ENCODE measurements around the gene CSTPP1. TPM values are rescaled to one million over a fixed set of nuclear protein-coding genes. Genes with fewer than 3 reads are reported as not detected.
"Not testable (repeated sequence)": the region's sequence is repeated elsewhere in the genome, so short reads cannot be mapped to it uniquely, and the experiment has no call there.

The CSTPP1 gene
- total RNA-seq, 1 experiment from 2014 or later: 88.3 TPM

- Histone ChIP-seq H3K9me3 (ENCODE audit: insufficient read depth, low read depth) (no peaks in the 10 kb centered on the region), H3K27me3 (ENCODE audit: insufficient read depth, low read depth) (no peaks in the 10 kb centered on the region), H2AFZ (no peak overlapping the region), H3K27ac (no peak overlapping the region), H4K20me1 (ENCODE audit: insufficient read depth) (0 out of 2 replicates have a peak, but pooled peaks cover 3% of the 10 kb centered on the region), H3F3A (ENCODE audit: insufficient read depth, low read depth) (no peaks in the 10 kb centered on the region), H3K79me2 (ENCODE audit: low read depth) (no peaks in the 10 kb centered on the region), H3K9me2 (ENCODE audit: insufficient read depth) (no peaks in the 10 kb centered on the region), H3K4me2 (no peak overlapping the region), H3K36me3 (ENCODE audit: low read depth) (0 out of 2 replicates have a peak, but pooled peaks cover 8% of the 10 kb centered on the region), H3K4me3 (no peak overlapping the region), H3K4me1 (replicated peaks; ENCODE audit: insufficient read depth) (0 out of 2 replicates have a peak, but pooled peaks cover 2% of the 10 kb centered on the region)
- no TSS peak for BruUV-seq (replicated peaks)
- no peak for DNase-seq
- CTCF ChIA-PET: no interaction called here
- POLR2A ChIA-PET (ENCODE audit: unreplicated experiment): no interaction called here
- no peak for TF ChIP-seq EZH2 (IDR thresholded peaks at IDR 0.05; ENCODE audit: low read depth)
- TF ChIP-seq, protein P1, sequence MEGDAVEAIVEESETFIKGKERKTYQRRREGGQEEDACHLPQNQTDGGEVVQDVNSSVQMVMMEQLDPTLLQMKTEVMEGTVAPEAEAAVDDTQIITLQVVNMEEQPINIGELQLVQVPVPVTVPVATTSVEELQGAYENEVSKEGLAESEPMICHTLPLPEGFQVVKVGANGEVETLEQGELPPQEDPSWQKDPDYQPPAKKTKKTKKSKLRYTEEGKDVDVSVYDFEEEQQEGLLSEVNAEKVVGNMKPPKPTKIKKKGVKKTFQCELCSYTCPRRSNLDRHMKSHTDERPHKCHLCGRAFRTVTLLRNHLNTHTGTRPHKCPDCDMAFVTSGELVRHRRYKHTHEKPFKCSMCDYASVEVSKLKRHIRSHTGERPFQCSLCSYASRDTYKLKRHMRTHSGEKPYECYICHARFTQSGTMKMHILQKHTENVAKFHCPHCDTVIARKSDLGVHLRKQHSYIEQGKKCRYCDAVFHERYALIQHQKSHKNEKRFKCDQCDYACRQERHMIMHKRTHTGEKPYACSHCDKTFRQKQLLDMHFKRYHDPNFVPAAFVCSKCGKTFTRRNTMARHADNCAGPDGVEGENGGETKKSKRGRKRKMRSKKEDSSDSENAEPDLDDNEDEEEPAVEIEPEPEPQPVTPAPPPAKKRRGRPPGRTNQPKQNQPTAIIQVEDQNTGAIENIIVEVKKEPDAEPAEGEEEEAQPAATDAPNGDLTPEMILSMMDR (conservative IDR thresholded peaks at IDR 0.05): no peak
- intact Hi-C loops (cut with micrococcal nuclease; ENCODE audit: unreplicated experiment): no loop called here
Observed at GRCh38 chr11:46953093-46953492, 16.5 kb downstream of the CSTPP1 start.

DNA sequence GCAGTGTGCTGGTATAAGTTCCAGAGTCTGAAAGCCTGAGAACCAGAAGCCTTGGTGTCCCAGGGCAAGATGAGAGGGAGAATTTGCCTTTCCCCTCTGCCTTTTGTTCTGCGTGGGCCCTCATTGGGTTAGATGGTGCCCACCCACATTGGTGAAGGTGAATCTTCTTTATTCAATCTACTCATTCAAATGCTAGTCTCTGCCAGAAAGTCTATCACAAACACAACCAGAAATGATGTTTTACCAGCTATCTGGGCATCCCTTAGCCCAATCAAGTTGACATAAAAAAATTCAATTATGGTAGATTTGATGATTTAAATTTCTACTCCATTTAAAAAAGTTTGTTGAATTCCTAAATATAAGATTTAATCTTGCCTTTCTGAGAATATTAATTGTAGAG, 22.2 kb downstream of the CSTPP1 start:
- CTCF ChIA-PET: interaction anchor here (0.6 kb wide), 1 partner anchor 53 kb away, joined by 8 read pairs; no protein-coding TSS in a partner anchor
- TF ChIP-seq EZH2 (IDR thresholded peaks at IDR 0.05; ENCODE audit: low read depth): no peak
- TF ChIP-seq, protein P1 (conservative IDR thresholded peaks at IDR 0.05): no peak
- H4K20me1 ChIP-seq (ENCODE audit: insufficient read depth): 0 out of 2 replicates have a peak, but pooled peaks cover 3% of the 10 kb centered on the region
- H3K4me2 ChIP-seq: no peak overlapping the region
- H3K27me3 ChIP-seq (ENCODE audit: insufficient read depth, low read depth): no peaks in the 10 kb centered on the region
- H3K4me3 ChIP-seq: no peak overlapping the region
- H3F3A ChIP-seq (ENCODE audit: insufficient read depth, low read depth): no peaks in the 10 kb centered on the region
- intact Hi-C loops (cut with micrococcal nuclease; ENCODE audit: unreplicated experiment): no loop called here
- no peak overlapping the region for H2AFZ ChIP-seq
- H3K79me2 ChIP-seq (ENCODE audit: low read depth): peaks cover 8% of the 10 kb centered on the region; the same call in 1 of the 2 replicates
- no TSS peak for BruUV-seq (replicated peaks)
- POLR2A ChIA-PET (ENCODE audit: unreplicated experiment): interaction anchor here (0.7 kb wide), 1 partner anchor 42 kb away, joined by 6 read pairs; no protein-coding TSS in a partner anchor
- no peak for DNase-seq
- H3K4me1 ChIP-seq (replicated peaks; ENCODE audit: insufficient read depth): no peaks in the 10 kb centered on the region
- H3K9me2 ChIP-seq (ENCODE audit: insufficient read depth): no peaks in the 10 kb centered on the region
- H3K36me3 ChIP-seq (ENCODE audit: low read depth): peaks cover 28% of the 10 kb centered on the region
- H3K27ac ChIP-seq: no peak overlapping the region
- H3K9me3 ChIP-seq (ENCODE audit: insufficient read depth, low read depth): peaks cover 5% of the 10 kb centered on the region; the same call in 1 of the 2 replicates

GRCh38 chr11:46961041-46961440, 24.5 kb downstream of the CSTPP1 start:
- H2AFZ ChIP-seq: no peak overlapping the region
- H3K4me3 ChIP-seq: no peak overlapping the region
- no peaks in the 10 kb centered on the region for H3K27me3 ChIP-seq (ENCODE audit: insufficient read depth, low read depth)
- no TSS peak for BruUV-seq (replicated peaks)
- intact Hi-C loops (cut with micrococcal nuclease; ENCODE audit: unreplicated experiment): no loop called here
- no peak overlapping the region for H3K4me2 ChIP-seq
- no peak overlapping the region for H3K27ac ChIP-seq
- H3K9me3 ChIP-seq (ENCODE audit: insufficient read depth, low read depth): peaks cover 5% of the 10 kb centered on the region; the same call in 1 of the 2 replicates
- ChIA-PET CTCF (no interaction called here), POLR2A (ENCODE audit: unreplicated experiment) (no interaction called here)
- H3K9me2 ChIP-seq (ENCODE audit: insufficient read depth): no peaks in the 10 kb centered on the region
- peaks cover 28% of the 10 kb centered on the region for H3K36me3 ChIP-seq (ENCODE audit: low read depth)
- DNase-seq: no peak
- H3K79me2 ChIP-seq (ENCODE audit: low read depth): peaks cover 8% of the 10 kb centered on the region; the same call in 1 of the 2 replicates
- 0 out of 2 replicates have a peak, but pooled peaks cover 3% of the 10 kb centered on the region for H4K20me1 ChIP-seq (ENCODE audit: insufficient read depth)
- H3K4me1 ChIP-seq (replicated peaks; ENCODE audit: insufficient read depth): no peaks in the 10 kb centered on the region
- TF ChIP-seq, protein P1 (conservative IDR thresholded peaks at IDR 0.05): no peak
- TF ChIP-seq EZH2 (IDR thresholded peaks at IDR 0.05; ENCODE audit: low read depth): no peak
- H3F3A ChIP-seq (ENCODE audit: insufficient read depth, low read depth): no peaks in the 10 kb centered on the region

GRCh38 chr11:46961886-46962285, 25.3 kb downstream of the CSTPP1 start:
- H3F3A ChIP-seq (ENCODE audit: insufficient read depth, low read depth); BruUV-seq (replicated peaks); H3K79me2 ChIP-seq (ENCODE audit: low read depth); DNase-seq; POLR2A ChIA-PET (ENCODE audit: unreplicated experiment); H2AFZ ChIP-seq; CTCF ChIA-PET; H3K9me2 ChIP-seq (ENCODE audit: insufficient read depth); H3K27me3 ChIP-seq (ENCODE audit: insufficient read depth, low read depth); intact Hi-C loops (cut with micrococcal nuclease; ENCODE audit: unreplicated experiment); H3K9me3 ChIP-seq (ENCODE audit: insufficient read depth, low read depth); H3K4me2 ChIP-seq; H3K4me3 ChIP-seq; H3K27ac ChIP-seq; H3K4me1 ChIP-seq (replicated peaks; ENCODE audit: insufficient read depth); H4K20me1 ChIP-seq (ENCODE audit: insufficient read depth): not testable (repeated sequence)
- peaks cover 28% of the 10 kb centered on the region for H3K36me3 ChIP-seq (ENCODE audit: low read depth)
